ENCODE results near the gene SLC16A10. TPM values are rescaled to one million over a fixed set of nuclear protein-coding genes. Genes with fewer than 3 reads are reported as not detected.
A peak's percentile ranks its signal among the peaks of the same experiment; 100 is the strongest.
"Not testable (repeated sequence)": the region's sequence is repeated elsewhere in the genome, so short reads cannot be mapped to it uniquely, and the experiment has no call there.

SLC16A10 gene
- polyA plus RNA-seq, 3 donors, result 24.4 to 29.9 (median 25.0) TPM

GRCh38 chr6:111176038-111176759 lies 88.9 kb downstream of the SLC16A10 start:
- DNase-seq (ENCODE audit: low read depth in 3 of 3, low spot score in 2 of 3), result no peak

GRCh38 chr6:111176760-111177099 lies 89.4 kb downstream of the SLC16A10 start:
- DNase-seq (ENCODE audit: low read depth in 3 of 3, low spot score in 2 of 3), result no peak

GRCh38 chr6:111177131-111177530 lies 89.8 kb downstream of the SLC16A10 start:
- no peak for DNase-seq (ENCODE audit: low read depth in 3 of 3, low spot score in 2 of 3)

GRCh38 chr6:111183702-111184517 lies 96.6 kb downstream of the SLC16A10 start:
- no peak for DNase-seq (ENCODE audit: low read depth in 3 of 3, low spot score in 2 of 3)

GRCh38 chr6:111184827-111185532 lies 97.7 kb downstream of the SLC16A10 start:
- DNase-seq (ENCODE audit: low read depth in 3 of 3, low spot score in 2 of 3), result no peak

GRCh38 chr6:111185954-111186353 lies 98.7 kb downstream of the SLC16A10 start:
- DNase-seq (ENCODE audit: low read depth in 3 of 3, low spot score in 2 of 3), result no peak

GRCh38 chr6:111187874-111188273 lies 100.6 kb downstream of the SLC16A10 start:
- no peak for DNase-seq (ENCODE audit: low read depth in 3 of 3, low spot score in 2 of 3)

GRCh38 chr6:111189666-111190210 lies 102.4 kb downstream of the SLC16A10 start:
- DNase-seq (ENCODE audit: low read depth in 3 of 3, low spot score in 2 of 3), result not testable (repeated sequence)

GRCh38 chr6:111190637-111191036 lies 103.3 kb downstream of the SLC16A10 start:
- no peak for DNase-seq (ENCODE audit: low read depth in 3 of 3, low spot score in 2 of 3)

- DNase-seq (ENCODE audit: low read depth in 3 of 3, low spot score in 2 of 3), result not testable (repeated sequence)
Measured at GRCh38 chr6:111191136-111191535, 103.8 kb downstream of the SLC16A10 start.

GRCh38 chr6:111192911-111193555 lies 105.7 kb downstream of the SLC16A10 start:
- no peak for DNase-seq (ENCODE audit: low read depth in 3 of 3, low spot score in 2 of 3)

- no peak for DNase-seq (ENCODE audit: low read depth in 3 of 3, low spot score in 2 of 3)
Measured at GRCh38 chr6:111195656-111196055, 108.4 kb downstream of the SLC16A10 start.

- DNase-seq (ENCODE audit: low read depth in 3 of 3, low spot score in 2 of 3), result no peak
Measured at GRCh38 chr6:111198841-111199240, 111.5 kb downstream of the SLC16A10 start.

- DNase-seq (ENCODE audit: low read depth in 3 of 3, low spot score in 2 of 3), result no peak
Measured at GRCh38 chr6:111199935-111200334, 112.6 kb downstream of the SLC16A10 start.

GRCh38 chr6:111200350-111201243 lies 113.3 kb downstream of the SLC16A10 start:
- peak in 1 of 3 donors; percentile 39 for DNase-seq (ENCODE audit: low read depth in 3 of 3, low spot score in 2 of 3)

GRCh38 chr6:111201244-111201554 lies 113.9 kb downstream of the SLC16A10 start:
- DNase-seq (ENCODE audit: low read depth in 3 of 3, low spot score in 2 of 3), result no peak

- no peak for DNase-seq (ENCODE audit: low read depth in 3 of 3, low spot score in 2 of 3)
Measured at GRCh38 chr6:111201764-111202163, 114.5 kb downstream of the SLC16A10 start.

GRCh38 chr6:111203539-111203938 lies 116.2 kb downstream of the SLC16A10 start:
- DNase-seq (ENCODE audit: low read depth in 3 of 3, low spot score in 2 of 3), result not testable (repeated sequence)

GRCh38 chr6:111204305-111204704 lies 117.0 kb downstream of the SLC16A10 start:
- no peak for DNase-seq (ENCODE audit: low read depth in 3 of 3, low spot score in 2 of 3)

GRCh38 chr6:111204881-111205280 lies 117.6 kb downstream of the SLC16A10 start:
- DNase-seq (ENCODE audit: low read depth in 3 of 3, low spot score in 2 of 3), result no peak

Data from right renal cortex interstitium (tissue), 3 donors.